PC-3 (cell line): ENCODE results near the gene OSBPL9. TPM values are rescaled to one million over a fixed set of nuclear protein-coding genes. Genes with fewer than 3 reads are reported as not detected.

Experiments used
- ATAC-seq: fragments of 200-7000 bp; cut with Tn5 transposase; 2 replicates; pipeline ENCODE4 v1.9.1; 2020; ENCODE audit warnings: mild to moderate bottlenecking, moderate library complexity
- BruUV-seq: library from RNA; stranded (reverse); fragments of 400-500 nt; replicated peaks from 2 replicates; lab custom pipeline; 2021; lab: Mats Ljungman, UMichigan
- CTCF ChIA-PET: fragments of 300-600 bp; sonication (Branson Sonifier 250); formaldehyde crosslinking; loops from one replicate; lab custom pipeline; 2022; ENCODE audit warnings: antibody characterized with exemption; lab: Charles Lee
- POLR2A ChIA-PET: fragments of 300-600 bp; sonication (Branson Sonifier 250); formaldehyde crosslinking; loops from one replicate; lab custom pipeline; 2022; ENCODE audit warnings: antibody characterized with exemption; ENCODE audit not compliant: unreplicated experiment; lab: Charles Lee
- DNase-seq: peaks from one replicate; pipeline ENCODE4 v3.0.0-alpha.2; 2015
- H2AFZ ChIP-seq: fragments of 300-600 bp; sonication (generic); 2 replicates; pipeline ENCODE4 v1.6.0; 2016; ENCODE audit warnings: antibody characterized with exemption, low read length
- H3F3A ChIP-seq: fragments of 300-600 bp; sonication (generic); one replicate; pipeline ENCODE4 v1.6.0; 2017; ENCODE audit warnings: antibody characterized with exemption, low read length, control low read depth, mild to moderate bottlenecking; ENCODE audit not compliant: unreplicated experiment
- H3K27ac ChIP-seq: fragments of 300-600 bp; sonication (generic); 2 replicates; pipeline ENCODE4 v1.5.1; 2016; ENCODE audit warnings: mild to moderate bottlenecking, low read length
- H3K27me3 ChIP-seq: fragments of 300-600 bp; sonication (generic); 2 replicates; pipeline ENCODE4 v1.6.1; 2016; ENCODE audit warnings: low read length, mixed read lengths
- H3K36me3 ChIP-seq: fragments of 300-600 bp; sonication (generic); 2 replicates; pipeline ENCODE4 v1.6.1; 2016; ENCODE audit warnings: low read depth, mixed run types, low read length, mixed read lengths
- H3K4me1 ChIP-seq: fragments of 300-600 bp; sonication (generic); 2 replicates; pipeline ENCODE4 v1.5.1; 2016; ENCODE audit warnings: low read length; ENCODE audit not compliant: insufficient read depth
- H3K4me2 ChIP-seq: fragments of 300-600 bp; sonication (generic); 2 replicates; pipeline ENCODE4 v1.6.0; 2016; ENCODE audit warnings: low read length
- H3K4me3 ChIP-seq: fragments of 300-600 bp; sonication (generic); 2 replicates; pipeline ENCODE4 v1.5.1; 2016; ENCODE audit warnings: mild to moderate bottlenecking, low read length, mixed read lengths
- H3K79me2 ChIP-seq: fragments of 300-600 bp; sonication (generic); 2 replicates; pipeline ENCODE4 v1.6.1; 2017; ENCODE audit warnings: low read length, mixed read lengths
- H3K9ac ChIP-seq: fragments of 300-600 bp; sonication (generic); 2 replicates; pipeline ENCODE4 v1.6.0; 2016; ENCODE audit warnings: mild to moderate bottlenecking, low read length
- H3K9me2 ChIP-seq: fragments of 300-600 bp; sonication (generic); replicated peaks from 2 replicates; pipeline ENCODE4 v1.6.1; 2016; ENCODE audit warnings: mixed run types, low read length, mixed read lengths
- H3K9me3 ChIP-seq: fragments of 300-600 bp; sonication (generic); 2 replicates; pipeline ENCODE4 v1.6.1; 2016; ENCODE audit warnings: low read length, mixed read lengths
- H4K20me1 ChIP-seq: fragments of 300-600 bp; sonication (generic); 2 replicates; pipeline ENCODE4 v1.6.1; 2016; ENCODE audit warnings: low read length, mixed read lengths
- CTCF ChIP-seq: fragments of 300-600 bp; sonication (generic); conservative IDR thresholded peaks from 2 replicates; pipeline ENCODE4 v1.5.1; 2017; ENCODE audit warnings: antibody characterized with exemption, low read depth, mild to moderate bottlenecking, low read length
- EZH2 ChIP-seq: fragments of 300-600 bp; sonication (generic); IDR thresholded peaks from one replicate; pipeline ENCODE4 v1.6.1; 2017; ENCODE audit warnings: antibody characterized with exemption, mild to moderate bottlenecking, low read length; ENCODE audit not compliant: unreplicated experiment
- EZH2phosphoT487 ChIP-seq: fragments of 300-600 bp; sonication (generic); IDR thresholded peaks from 2 replicates; pipeline ENCODE4 v1.6.1; 2018; ENCODE audit warnings: mild to moderate bottlenecking, antibody characterized with exemption, low read length, borderline replicate concordance
- intact Hi-C: fragments of 100-400 bp; cut with micrococcal nuclease; formaldehyde crosslinking; loops from 2 replicates; pipeline ENCODE4 v1.9.0; 2023
- total RNA-seq: library from RNA; depleted of rRNA; stranded (reverse); fragments of >200 nt; gene quantifications from 2 replicates; pipeline ENCODE4 v1.2.3, GENCODE V29; 2014

OSBPL9 gene
- total RNA-seq, 1 experiment from 2014 or later = 74.7 TPM

- ATAC-seq (no peak), DNase-seq (no peak)
- BruUV-seq = no TSS peak
- Histone ChIP-seq H3K4me2 (no peak overlapping the region), H3K4me3 (no peak overlapping the region), H3K9me2 (no peaks in the 10 kb centered on the region), H3K79me2 (no peaks in the 10 kb centered on the region), H3K9ac (no peak overlapping the region), H3K36me3 (no peaks in the 10 kb centered on the region), H4K20me1 (no peaks in the 10 kb centered on the region), H3K9me3 (no peaks in the 10 kb centered on the region), H3F3A (no peaks in the 10 kb centered on the region), H2AFZ (no peak overlapping the region), H3K4me1 (peaks cover 9% of the 10 kb centered on the region; the same call in 1 of the 2 replicates), H3K27ac (no peak overlapping the region), H3K27me3 (no peaks in the 10 kb centered on the region)
- POLR2A ChIA-PET = no interaction called here
- TF ChIP-seq CTCF (no peak), EZH2 (no peak), EZH2phosphoT487 (no peak)
- CTCF ChIA-PET = no interaction called here
- intact Hi-C loops = no loop called here
These were observed 38.3 kb upstream of the OSBPL9 start for GRCh38 chr1:51578383-51579109.

GRCh38 chr1:51581238-51581637, 35.7 kb upstream of the OSBPL9 start:
- Histone ChIP-seq H3K9ac (no peak overlapping the region), H3F3A (no peaks in the 10 kb centered on the region), H3K79me2 (no peaks in the 10 kb centered on the region), H3K27ac (no peak overlapping the region), H3K4me1 (no peaks in the 10 kb centered on the region), H3K4me2 (no peak overlapping the region), H2AFZ (no peak overlapping the region), H3K9me2 (no peaks in the 10 kb centered on the region), H3K27me3 (no peaks in the 10 kb centered on the region), H3K36me3 (no peaks in the 10 kb centered on the region), H4K20me1 (no peaks in the 10 kb centered on the region), H3K9me3 (no peaks in the 10 kb centered on the region), H3K4me3 (no peak overlapping the region)
- ATAC-seq (no peak), DNase-seq (no peak)
- ChIA-PET POLR2A (no interaction called here), CTCF (no interaction called here)
- intact Hi-C loops = no loop called here
- TF ChIP-seq EZH2 (no peak), CTCF (no peak), EZH2phosphoT487 (no peak)
- no TSS peak for BruUV-seq

GRCh38 chr1:51583532-51583931, 33.4 kb upstream of the OSBPL9 start:
- ChIA-PET CTCF (interaction anchor here (0.5 kb wide), 1 partner anchor 30 kb away, joined by 4 read pairs; no protein-coding TSS in a partner anchor), POLR2A (no interaction called here)
- no peak overlapping the region for H3K27ac ChIP-seq
- no TSS peak for BruUV-seq
- no peaks in the 10 kb centered on the region for H3K9me3 ChIP-seq
- H3K4me3 ChIP-seq = no peak overlapping the region
- H4K20me1 ChIP-seq = no peaks in the 10 kb centered on the region
- no peaks in the 10 kb centered on the region for H3K4me1 ChIP-seq
- H3K9me2 ChIP-seq = no peaks in the 10 kb centered on the region
- H3F3A ChIP-seq = no peaks in the 10 kb centered on the region
- no peaks in the 10 kb centered on the region for H3K79me2 ChIP-seq
- H3K4me2 ChIP-seq = no peak overlapping the region
- ATAC-seq = peak; percentile 80
- H3K36me3 ChIP-seq = no peaks in the 10 kb centered on the region
- 0 out of 2 replicates have a peak overlapping the region, but pooled peaks have one; percentile 20 for H2AFZ ChIP-seq
- H3K27me3 ChIP-seq = no peaks in the 10 kb centered on the region
- DNase-seq = peak; percentile 43
- intact Hi-C loops = no loop called here
- no peak overlapping the region for H3K9ac ChIP-seq
- no peak for TF ChIP-seq EZH2
